Endothelial cell (in vitro differentiated cells): Measurements from ENCODE around the gene PDIA2. TPM values are rescaled to one million over a fixed set of nuclear protein-coding genes. Genes with fewer than 3 reads are reported as not detected.

ENCODE experiments used
- DNase-seq: peaks from one replicate; pipeline ENCODE4 v3.0.0; 2021; ENCODE audit warnings: low spot score
- H3K27ac Mint-ChIP-seq: one replicate; pipeline ENCODE4 v1.8.0; 2021; ENCODE audit warnings: mixed read lengths, inconsistent platforms; ENCODE audit not compliant: unreplicated experiment
- H3K27me3 Mint-ChIP-seq: one replicate; pipeline ENCODE4 v1.8.0; 2021; ENCODE audit warnings: mild to moderate bottlenecking, moderate library complexity, mixed read lengths, inconsistent platforms; ENCODE audit not compliant: unreplicated experiment
- H3K36me3 Mint-ChIP-seq: one replicate; pipeline ENCODE4 v1.8.0; 2021; ENCODE audit warnings: mild to moderate bottlenecking, low read depth, mixed read lengths, inconsistent platforms; ENCODE audit not compliant: unreplicated experiment
- H3K4me1 Mint-ChIP-seq: one replicate; pipeline ENCODE4 v1.8.0; 2021; ENCODE audit warnings: mild to moderate bottlenecking, mixed read lengths, inconsistent platforms; ENCODE audit not compliant: unreplicated experiment
- H3K4me3 Mint-ChIP-seq: one replicate; pipeline ENCODE4 v1.8.0; 2021; ENCODE audit warnings: mild to moderate bottlenecking, mixed read lengths, inconsistent platforms; ENCODE audit not compliant: unreplicated experiment
- H3K9me3 Mint-ChIP-seq: one replicate; pipeline ENCODE4 v1.8.0; 2021; ENCODE audit warnings: mixed read lengths, inconsistent platforms; ENCODE audit not compliant: unreplicated experiment
- CTCF ChIP-seq: fragments of 200-600 bp; sonication (generic); IDR thresholded peaks from one replicate; pipeline ENCODE4 v1.5.0; 2021; ENCODE audit warnings: antibody characterized with exemption; ENCODE audit not compliant: unreplicated experiment
- total RNA-seq: library from RNA; stranded (reverse); fragmentation: NEBNext Ultra II Directional; extraction: Animal tissue kit (Norgen Biotek cat#: 25700); gene quantifications from one replicate; pipeline ENCODE4 v1.2.1, GENCODE V29; 2021; ENCODE audit not compliant: unreplicated experiment

PDIA2 gene
- total RNA-seq, 1 donor from 2014 or later: not detected

- Mint-ChIP-seq H3K27ac (no peak within 1 kb of the TSS), H3K36me3 (peaks cover 4% of the 10 kb centered on the region), H3K27me3 (peaks cover 14% of the 10 kb centered on the region), H3K4me3 (peak within 1 kb of the TSS; percentile 51), H3K9me3 (no peaks in the 10 kb centered on the region), H3K4me1 (no peaks in the 10 kb centered on the region)
- no peak for TF ChIP-seq CTCF
- DNase-seq: no peak
Observed at GRCh38 chr16:275786-276232, 7.2 kb upstream of the PDIA2 start, which contains the start of gene RGS11. Gene RGS11, minus strand, starts transcription at chr16:275944. Its CDS starts 33 bp downstream, at chr16:275911.

DNA sequence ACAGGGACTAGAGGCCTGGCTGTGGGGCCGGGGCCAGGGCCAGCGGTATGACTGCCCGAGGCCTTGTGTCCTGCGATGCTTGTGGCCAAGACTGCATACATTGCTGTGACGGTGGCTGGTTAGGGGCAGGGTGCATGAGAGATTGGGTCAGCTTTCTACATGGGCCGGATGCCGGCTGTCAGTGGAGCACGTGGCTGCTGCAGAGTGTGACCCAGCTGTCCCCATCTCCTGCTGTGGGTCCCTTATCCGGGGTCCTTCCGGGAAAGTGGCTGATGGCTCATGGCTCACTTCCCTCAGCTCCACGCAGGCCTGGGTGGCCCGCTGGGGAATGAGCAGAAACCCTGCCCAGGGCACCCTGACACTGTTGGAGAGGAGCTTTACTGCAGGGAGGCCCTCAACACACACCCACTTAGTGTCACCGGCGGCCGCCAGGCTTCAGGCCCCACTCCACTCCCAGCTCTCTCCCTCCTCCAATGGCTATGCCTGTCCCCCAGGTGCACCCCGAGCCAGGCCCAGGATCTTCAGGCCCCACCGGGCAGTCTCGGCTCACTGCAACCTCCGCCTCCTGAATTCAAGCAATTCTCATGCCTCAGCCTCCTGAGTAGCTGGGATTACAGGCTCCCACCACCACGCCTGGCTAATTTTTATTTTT lies 6.4 kb upstream of the PDIA2 start:
- peaks cover 14% of the 10 kb centered on the region for H3K27me3 Mint-ChIP-seq
- peak overlapping the region; percentile 51 for H3K4me3 Mint-ChIP-seq
- no peaks in the 10 kb centered on the region for H3K4me1 Mint-ChIP-seq
- no peaks in the 10 kb centered on the region for H3K9me3 Mint-ChIP-seq
- no peak for TF ChIP-seq CTCF
- no peak overlapping the region for H3K27ac Mint-ChIP-seq
- DNase-seq: no peak
- H3K36me3 Mint-ChIP-seq: peaks cover 4% of the 10 kb centered on the region

DNA sequence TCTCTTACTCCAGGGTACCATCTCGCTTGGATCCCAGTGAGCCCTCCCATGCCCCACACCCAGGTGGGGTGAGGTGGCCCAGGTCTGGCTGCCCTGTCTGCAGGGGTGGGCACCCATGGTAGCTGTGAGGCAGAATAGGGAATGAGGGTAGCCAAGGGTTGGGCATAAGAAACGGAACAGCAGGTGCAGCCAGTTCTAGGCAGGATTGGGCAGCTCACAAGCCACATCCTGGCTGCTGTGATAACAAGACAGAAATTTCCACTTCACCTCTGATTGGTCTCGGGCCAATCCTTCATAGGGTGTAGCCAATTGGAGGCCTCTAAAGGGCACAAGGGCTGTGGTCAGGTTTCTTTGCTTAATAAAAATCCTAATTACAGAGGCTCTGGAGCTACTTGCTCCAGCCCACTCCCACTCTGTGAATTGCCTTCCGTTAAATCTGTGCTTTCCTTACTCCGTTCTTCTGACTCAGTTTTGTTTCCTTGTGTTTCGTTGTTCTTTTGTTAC lies 4.0 kb upstream of the PDIA2 start:
- H3K36me3 Mint-ChIP-seq: no peaks in the 10 kb centered on the region
- no peak overlapping the region for H3K4me3 Mint-ChIP-seq
- TF ChIP-seq CTCF: no peak
- no peaks in the 10 kb centered on the region for H3K4me1 Mint-ChIP-seq
- peaks cover 9% of the 10 kb centered on the region for H3K27me3 Mint-ChIP-seq
- no peak overlapping the region for H3K27ac Mint-ChIP-seq
- no peak for DNase-seq
- H3K9me3 Mint-ChIP-seq: no peaks in the 10 kb centered on the region

- Mint-ChIP-seq H3K36me3 (no peaks in the 10 kb centered on the region), H3K4me1 (no peaks in the 10 kb centered on the region)
- TF ChIP-seq CTCF: no peak
Observed at GRCh38 chr16:279531-279930, 3.4 kb upstream of the PDIA2 start.

GRCh38 chr16:280005-280460 lies 2.9 kb upstream of the PDIA2 start:
- DNase-seq: no peak
- H3K27ac Mint-ChIP-seq: no peak overlapping the region
- TF ChIP-seq CTCF: no peak
- H3K4me1 Mint-ChIP-seq: no peaks in the 10 kb centered on the region
- no peak overlapping the region for H3K4me3 Mint-ChIP-seq
- H3K27me3 Mint-ChIP-seq: peaks cover 9% of the 10 kb centered on the region
- no peaks in the 10 kb centered on the region for H3K9me3 Mint-ChIP-seq
- no peaks in the 10 kb centered on the region for H3K36me3 Mint-ChIP-seq

More at GRCh38 chr16:279531-279930, 3.4 kb upstream of the PDIA2 start:
- Mint-ChIP-seq H3K27me3 (peaks cover 9% of the 10 kb centered on the region), H3K27ac (no peak overlapping the region), H3K9me3 (no peaks in the 10 kb centered on the region), H3K4me3 (no peak overlapping the region)
- no peak for DNase-seq
